PC-9 (cell line): Measurements from ENCODE around the gene PRPH. TPM values are rescaled to one million over a fixed set of nuclear protein-coding genes. Genes with fewer than 3 reads are reported as not detected.

ENCODE experiments used
- BruUV-seq: library from RNA; stranded (reverse); fragments of 400-500 nt; replicated peaks from 2 replicates; lab custom pipeline; 2021; lab: Mats Ljungman, UMichigan
- CTCF ChIA-PET: fragments of 300-600 bp; sonication (Branson Sonifier 250); formaldehyde crosslinking; loops from one replicate; lab custom pipeline; 2022; ENCODE audit warnings: antibody characterized with exemption; lab: Charles Lee
- POLR2A ChIA-PET: fragments of 300-600 bp; sonication (Branson Sonifier 250); formaldehyde crosslinking; loops from one replicate; lab custom pipeline; 2022; ENCODE audit warnings: antibody characterized with exemption; ENCODE audit not compliant: unreplicated experiment; lab: Charles Lee
- DNase-seq, 2 experiments: peaks; one replicate each; pipeline versions ENCODE4 v3.0.0 to v3.0.0-alpha.2; 2015 to 2022; ENCODE audit warnings: mixed read lengths in 1 of 2
- H2AFZ ChIP-seq: fragments of 200-600 bp; sonication (generic); 2 replicates; pipeline ENCODE4 v1.8.1; 2017; ENCODE audit warnings: antibody characterized with exemption
- H3F3A ChIP-seq: fragments of 200-600 bp; sonication (generic); 2 replicates; pipeline ENCODE4 v1.8.1; 2017; ENCODE audit warnings: antibody characterized with exemption, mild to moderate bottlenecking, low read depth; ENCODE audit not compliant: insufficient read depth
- H3K27ac ChIP-seq: fragments of 200-600 bp; sonication (generic); 2 replicates; pipeline ENCODE4 v1.6.1; 2016; ENCODE audit warnings: mixed run types
- H3K27me3 ChIP-seq: fragments of 200-600 bp; sonication (generic); 2 replicates; pipeline ENCODE4 v1.6.1; 2016; ENCODE audit warnings: low read depth, mixed run types; ENCODE audit not compliant: insufficient read depth
- H3K36me3 ChIP-seq: fragments of 200-600 bp; sonication (generic); 2 replicates; pipeline ENCODE4 v1.6.1; 2016; ENCODE audit warnings: low read depth, mixed run types
- H3K4me1 ChIP-seq: fragments of 200-600 bp; sonication (generic); replicated peaks from 2 replicates; pipeline ENCODE4 v1.6.1; 2016; ENCODE audit warnings: mixed run types; ENCODE audit not compliant: insufficient read depth
- H3K4me2 ChIP-seq: fragments of 200-600 bp; sonication (generic); 2 replicates; pipeline ENCODE4 v1.6.1; 2017; ENCODE audit warnings: mixed run types
- H3K4me3 ChIP-seq: fragments of 200-600 bp; sonication (generic); 2 replicates; pipeline ENCODE4 v1.6.1; 2016; ENCODE audit warnings: mixed run types
- H3K79me2 ChIP-seq: fragments of 200-600 bp; sonication (generic); 2 replicates; pipeline ENCODE4 v1.6.1; 2017; ENCODE audit warnings: low read depth, mixed run types
- H3K9me2 ChIP-seq: fragments of 200-600 bp; sonication (generic); 2 replicates; pipeline ENCODE4 v1.8.1; 2017; ENCODE audit warnings: mild to moderate bottlenecking; ENCODE audit not compliant: insufficient read depth
- H3K9me3 ChIP-seq: fragments of 200-600 bp; sonication (generic); 2 replicates; pipeline ENCODE4 v1.8.1; 2016; ENCODE audit warnings: low read depth; ENCODE audit not compliant: insufficient read depth
- H4K20me1 ChIP-seq: fragments of 200-600 bp; sonication (generic); 2 replicates; pipeline ENCODE4 v1.8.1; 2017; ENCODE audit not compliant: insufficient read depth
- EZH2 ChIP-seq: fragments of 200-600 bp; sonication (generic); IDR thresholded peaks from 2 replicates; pipeline ENCODE4 v1.8.0; 2017; ENCODE audit warnings: antibody characterized with exemption, low read depth
- intact Hi-C: fragments of 100-400 bp; cut with micrococcal nuclease; formaldehyde crosslinking; loops from one replicate; pipeline ENCODE4 v1.10.0; 2022; ENCODE audit not compliant: unreplicated experiment
- total RNA-seq: library from RNA; stranded (reverse); gene quantifications from 2 replicates; pipeline ENCODE4 v1.2.3, GENCODE V29; 2021
- TF ChIP-seq, protein P1 (sequence below): fragments of 200-600 bp; sonication (generic); conservative IDR thresholded peaks from 2 replicates; pipeline ENCODE4 v1.6.1; 2017; ENCODE audit warnings: mixed run types, antibody characterized with exemption, mild to moderate bottlenecking, moderate library complexity

Gene PRPH
- total RNA-seq, 1 experiment from 2014 or later: 0.46 TPM

GRCh38 chr12:49283541-49284429, 11.2 kb upstream of the PRPH start:
- Histone ChIP-seq H3K4me2 (no peak overlapping the region), H3K4me3 (no peak overlapping the region), H3K27ac (no peak overlapping the region), H4K20me1 (no peaks in the 10 kb centered on the region), H3K9me3 (no peaks in the 10 kb centered on the region), H3K79me2 (no peaks in the 10 kb centered on the region), H3K4me1 (no peaks in the 10 kb centered on the region), H2AFZ (no peak overlapping the region), H3K36me3 (no peaks in the 10 kb centered on the region), H3K27me3 (no peaks in the 10 kb centered on the region), H3K9me2 (no peaks in the 10 kb centered on the region), H3F3A (no peaks in the 10 kb centered on the region; the same call in 1 of the 2 replicates)
- POLR2A ChIA-PET: interaction anchor here (1.3 kb wide), 1 partner anchor 15 kb away, joined by 4 read pairs; no protein-coding TSS in a partner anchor
- TF ChIP-seq EZH2: no peak
- TF ChIP-seq, protein P1, sequence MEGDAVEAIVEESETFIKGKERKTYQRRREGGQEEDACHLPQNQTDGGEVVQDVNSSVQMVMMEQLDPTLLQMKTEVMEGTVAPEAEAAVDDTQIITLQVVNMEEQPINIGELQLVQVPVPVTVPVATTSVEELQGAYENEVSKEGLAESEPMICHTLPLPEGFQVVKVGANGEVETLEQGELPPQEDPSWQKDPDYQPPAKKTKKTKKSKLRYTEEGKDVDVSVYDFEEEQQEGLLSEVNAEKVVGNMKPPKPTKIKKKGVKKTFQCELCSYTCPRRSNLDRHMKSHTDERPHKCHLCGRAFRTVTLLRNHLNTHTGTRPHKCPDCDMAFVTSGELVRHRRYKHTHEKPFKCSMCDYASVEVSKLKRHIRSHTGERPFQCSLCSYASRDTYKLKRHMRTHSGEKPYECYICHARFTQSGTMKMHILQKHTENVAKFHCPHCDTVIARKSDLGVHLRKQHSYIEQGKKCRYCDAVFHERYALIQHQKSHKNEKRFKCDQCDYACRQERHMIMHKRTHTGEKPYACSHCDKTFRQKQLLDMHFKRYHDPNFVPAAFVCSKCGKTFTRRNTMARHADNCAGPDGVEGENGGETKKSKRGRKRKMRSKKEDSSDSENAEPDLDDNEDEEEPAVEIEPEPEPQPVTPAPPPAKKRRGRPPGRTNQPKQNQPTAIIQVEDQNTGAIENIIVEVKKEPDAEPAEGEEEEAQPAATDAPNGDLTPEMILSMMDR: no peak
- no TSS peak for BruUV-seq
- DNase-seq: no peak
- CTCF ChIA-PET: no interaction called here
- intact Hi-C loops: no loop called here

GRCh38 chr12:49284672-49285071, 10.3 kb upstream of the PRPH start:
- no TSS peak for BruUV-seq
- Histone ChIP-seq H2AFZ (no peak overlapping the region), H3K27me3 (no peaks in the 10 kb centered on the region), H3K27ac (no peak overlapping the region), H3K9me3 (no peaks in the 10 kb centered on the region), H3F3A (no peaks in the 10 kb centered on the region), H3K4me3 (no peak overlapping the region), H3K36me3 (no peaks in the 10 kb centered on the region), H3K4me1 (no peaks in the 10 kb centered on the region), H3K4me2 (no peak overlapping the region), H3K9me2 (no peaks in the 10 kb centered on the region), H3K79me2 (no peaks in the 10 kb centered on the region), H4K20me1 (no peaks in the 10 kb centered on the region)
- ChIA-PET CTCF (interaction anchor here (0.7 kb wide), 1 partner anchor 288 kb away, joined by 4 read pairs; no protein-coding TSS in a partner anchor), POLR2A (interaction anchor here (1.3 kb wide), 1 partner anchor 16 kb away, joined by 4 read pairs; no protein-coding TSS in a partner anchor)
- DNase-seq: no peak
- intact Hi-C loops: no loop called here
- TF ChIP-seq, protein P1: no peak
- no peak for TF ChIP-seq EZH2

DNA sequence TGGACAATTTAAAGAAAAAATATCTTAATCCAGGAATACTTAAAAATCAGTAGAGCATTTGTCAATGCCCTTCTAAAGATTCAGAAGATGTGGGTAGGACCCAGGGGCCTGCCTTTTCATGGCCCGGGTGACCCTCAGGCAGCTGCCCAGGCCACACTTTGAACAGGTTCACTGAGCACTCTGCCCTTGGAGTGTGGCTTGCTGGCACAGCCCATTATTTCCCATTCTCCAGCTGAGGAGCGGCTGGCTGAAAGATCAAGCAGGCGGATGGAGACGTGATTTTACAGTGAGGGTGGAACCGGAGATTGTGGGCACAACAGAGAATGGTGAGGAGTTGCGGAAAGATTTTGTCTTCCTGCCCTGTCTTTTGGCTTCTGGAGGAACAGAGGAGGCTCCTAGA, 7.1 kb upstream of the PRPH start:
- no peaks in the 10 kb centered on the region for H3F3A ChIP-seq
- no peak overlapping the region for H2AFZ ChIP-seq
- TF ChIP-seq, protein P1: no peak
- TF ChIP-seq EZH2: no peak
- no peak overlapping the region for H3K4me3 ChIP-seq
- H3K4me1 ChIP-seq: no peaks in the 10 kb centered on the region
- no peak overlapping the region for H3K4me2 ChIP-seq
- no peaks in the 10 kb centered on the region for H4K20me1 ChIP-seq
- H3K79me2 ChIP-seq: no peaks in the 10 kb centered on the region
- no peak overlapping the region for H3K27ac ChIP-seq
- no TSS peak for BruUV-seq
- intact Hi-C loops: loop anchor here (1.0 to 2.0 kb wide), 2 partner anchors 59 to 69 kb away; partner anchors contain the start of gene DNAJC22
- H3K36me3 ChIP-seq: no peaks in the 10 kb centered on the region
- no peak for DNase-seq
- no peaks in the 10 kb centered on the region for H3K27me3 ChIP-seq
- no peaks in the 10 kb centered on the region for H3K9me3 ChIP-seq
- ChIA-PET CTCF (interaction anchor here (1.0 to 1.5 kb wide), 2 partner anchors 53 to 69 kb away, joined by 3 to 4 read pairs; no protein-coding TSS in a partner anchor), POLR2A (no interaction called here)
- no peaks in the 10 kb centered on the region for H3K9me2 ChIP-seq
